ENCODE data around the gene TPCN2. TPM values are rescaled to one million over a fixed set of nuclear protein-coding genes. Genes with fewer than 3 reads are reported as not detected.

TPCN2 gene
- total RNA-seq, 2 donors from 2014 or later: 34.7 to 38.0 TPM

GRCh38 chr11:69059985-69060384 lies 11.3 kb downstream of the TPCN2 start:
- Histone ChIP-seq H3K27ac (no peak overlapping the region), H3K4me1 (ENCODE audit: control insufficient read depth in 1 of 2, low read depth in 2 of 2) (peaks cover 4 to 8% of the 10 kb centered on the region in 2 donors), H3K36me3 (peaks cover 36% of the 10 kb centered on the region), H3K27me3 (replicated peaks; ENCODE audit: insufficient read depth) (no peaks in the 10 kb centered on the region), H3K9me3 (no peaks in the 10 kb centered on the region), H3K4me3 (no peak overlapping the region)
- TF ChIP-seq, protein P1, sequence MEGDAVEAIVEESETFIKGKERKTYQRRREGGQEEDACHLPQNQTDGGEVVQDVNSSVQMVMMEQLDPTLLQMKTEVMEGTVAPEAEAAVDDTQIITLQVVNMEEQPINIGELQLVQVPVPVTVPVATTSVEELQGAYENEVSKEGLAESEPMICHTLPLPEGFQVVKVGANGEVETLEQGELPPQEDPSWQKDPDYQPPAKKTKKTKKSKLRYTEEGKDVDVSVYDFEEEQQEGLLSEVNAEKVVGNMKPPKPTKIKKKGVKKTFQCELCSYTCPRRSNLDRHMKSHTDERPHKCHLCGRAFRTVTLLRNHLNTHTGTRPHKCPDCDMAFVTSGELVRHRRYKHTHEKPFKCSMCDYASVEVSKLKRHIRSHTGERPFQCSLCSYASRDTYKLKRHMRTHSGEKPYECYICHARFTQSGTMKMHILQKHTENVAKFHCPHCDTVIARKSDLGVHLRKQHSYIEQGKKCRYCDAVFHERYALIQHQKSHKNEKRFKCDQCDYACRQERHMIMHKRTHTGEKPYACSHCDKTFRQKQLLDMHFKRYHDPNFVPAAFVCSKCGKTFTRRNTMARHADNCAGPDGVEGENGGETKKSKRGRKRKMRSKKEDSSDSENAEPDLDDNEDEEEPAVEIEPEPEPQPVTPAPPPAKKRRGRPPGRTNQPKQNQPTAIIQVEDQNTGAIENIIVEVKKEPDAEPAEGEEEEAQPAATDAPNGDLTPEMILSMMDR (IDR thresholded peaks at IDR 0.05): no peak
- ATAC-seq (ENCODE audit: insufficient number of reproducible peaks, low FRiP score, low read depth) (no peak), DNase-seq (ENCODE audit: low spot score) (no peak)

DNA sequence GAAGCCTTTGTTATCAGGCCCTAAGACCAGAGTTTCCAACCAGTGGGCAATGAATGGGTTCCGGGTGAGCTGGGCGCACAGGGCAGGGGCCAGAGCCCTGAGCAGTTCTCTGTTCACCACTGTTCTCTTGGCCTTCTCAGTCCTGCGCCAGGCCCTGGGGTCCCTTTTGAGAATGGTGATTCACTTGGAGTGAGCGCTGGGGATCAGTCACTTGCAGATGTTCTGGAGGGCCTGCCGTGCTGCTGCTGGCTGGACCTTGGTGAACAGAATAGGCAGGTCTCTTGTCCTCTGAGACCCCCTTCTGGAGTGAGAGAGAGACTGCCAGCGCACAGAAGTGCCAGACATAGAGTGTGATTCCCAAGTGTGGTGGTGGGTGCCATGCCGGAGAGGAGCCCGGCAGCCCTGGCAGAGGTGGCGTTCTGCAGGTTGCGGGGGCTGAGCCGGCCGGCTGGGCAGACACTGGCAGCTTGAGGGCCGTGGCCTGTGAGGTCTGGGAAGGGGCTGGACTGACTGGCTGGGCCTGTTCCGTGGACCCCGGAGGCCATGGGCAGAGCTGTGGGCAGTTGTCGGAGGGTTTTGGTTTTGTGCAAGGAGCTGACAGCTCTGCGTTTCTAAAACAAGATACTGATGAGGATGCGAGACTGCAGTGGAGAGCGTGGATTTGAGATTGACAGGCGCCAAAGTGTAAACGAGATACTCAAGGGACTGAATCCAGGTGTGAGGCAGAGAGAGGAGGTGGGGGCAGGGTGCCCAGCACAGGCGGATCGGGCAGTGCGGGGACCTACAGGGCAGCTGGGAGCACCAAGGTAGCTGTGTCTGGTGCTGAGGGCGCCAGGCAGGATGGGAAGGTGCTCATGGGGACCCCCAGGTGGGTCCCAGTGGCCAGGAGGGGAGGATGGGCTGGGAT lies 12.3 kb downstream of the TPCN2 start:
- H3K36me3 ChIP-seq: peaks cover 36% of the 10 kb centered on the region
- H3K27me3 ChIP-seq (replicated peaks; ENCODE audit: insufficient read depth): no peaks in the 10 kb centered on the region

GRCh38 chr11:69061713-69062053 lies 13.0 kb downstream of the TPCN2 start:
- TF ChIP-seq, protein P1 (IDR thresholded peaks at IDR 0.05): no peak
- no peak for DNase-seq (ENCODE audit: low spot score)
- H3K27ac ChIP-seq: no peak overlapping the region
- H3K27me3 ChIP-seq (replicated peaks; ENCODE audit: insufficient read depth): no peaks in the 10 kb centered on the region
- no peak overlapping the region for H3K4me3 ChIP-seq
- H3K4me1 ChIP-seq (ENCODE audit: control insufficient read depth in 1 of 2, low read depth in 2 of 2): no peaks in the 10 kb centered on the region
- no peaks in the 10 kb centered on the region for H3K9me3 ChIP-seq
- no peak for ATAC-seq (ENCODE audit: insufficient number of reproducible peaks, low FRiP score, low read depth)
- H3K36me3 ChIP-seq: peaks cover 36% of the 10 kb centered on the region

More for the DNA sequence above, 12.3 kb downstream of the TPCN2 start:
- no peaks in the 10 kb centered on the region for H3K9me3 ChIP-seq
- DNase-seq (ENCODE audit: low spot score): no peak
- H3K4me1 ChIP-seq (ENCODE audit: control insufficient read depth in 1 of 2, low read depth in 2 of 2): no peaks in the 10 kb centered on the region
- H3K27ac ChIP-seq: no peak overlapping the region
- no peak for ATAC-seq (ENCODE audit: insufficient number of reproducible peaks, low FRiP score, low read depth)
- TF ChIP-seq, protein P1 (IDR thresholded peaks at IDR 0.05): no peak
- no peak overlapping the region for H3K4me3 ChIP-seq

- no peak overlapping the region for H3K27ac ChIP-seq
- H3K9me3 ChIP-seq: no peaks in the 10 kb centered on the region
- H3K4me3 ChIP-seq: no peak overlapping the region
- H3K4me1 ChIP-seq (ENCODE audit: control insufficient read depth in 1 of 2, low read depth in 2 of 2): no peaks in the 10 kb centered on the region
- TF ChIP-seq, protein P1 (IDR thresholded peaks at IDR 0.05): no peak
- DNase-seq (ENCODE audit: low spot score) (no peak), ATAC-seq (ENCODE audit: insufficient number of reproducible peaks, low FRiP score, low read depth) (no peak)
- H3K27me3 ChIP-seq (replicated peaks; ENCODE audit: insufficient read depth): no peaks in the 10 kb centered on the region
- H3K36me3 ChIP-seq: peaks cover 36% of the 10 kb centered on the region
Observed at GRCh38 chr11:69062169-69062855, 13.6 kb downstream of the TPCN2 start.

- Histone ChIP-seq H3K27me3 (replicated peaks; ENCODE audit: insufficient read depth) (no peaks in the 10 kb centered on the region), H3K4me1 (ENCODE audit: control insufficient read depth in 1 of 2, low read depth in 2 of 2) (no peaks in the 10 kb centered on the region), H3K36me3 (peaks cover 38% of the 10 kb centered on the region), H3K27ac (no peak overlapping the region), H3K9me3 (no peaks in the 10 kb centered on the region), H3K4me3 (no peak overlapping the region)
- DNase-seq (ENCODE audit: low spot score): no peak
- TF ChIP-seq, protein P1 (IDR thresholded peaks at IDR 0.05): no peak
- ATAC-seq (ENCODE audit: insufficient number of reproducible peaks, low FRiP score, low read depth): no peak
Observed at GRCh38 chr11:69062873-69063651, 14.3 kb downstream of the TPCN2 start.
